Globus pallidus (tissue), 1 donor: ENCODE data around the gene DCST1.

Experiments used
- DNase-seq: peaks from one replicate; pipeline ENCODE4 v3.0.0-alpha.2; 2015; ENCODE audit warnings: low spot score

DCST1 gene

DNA sequence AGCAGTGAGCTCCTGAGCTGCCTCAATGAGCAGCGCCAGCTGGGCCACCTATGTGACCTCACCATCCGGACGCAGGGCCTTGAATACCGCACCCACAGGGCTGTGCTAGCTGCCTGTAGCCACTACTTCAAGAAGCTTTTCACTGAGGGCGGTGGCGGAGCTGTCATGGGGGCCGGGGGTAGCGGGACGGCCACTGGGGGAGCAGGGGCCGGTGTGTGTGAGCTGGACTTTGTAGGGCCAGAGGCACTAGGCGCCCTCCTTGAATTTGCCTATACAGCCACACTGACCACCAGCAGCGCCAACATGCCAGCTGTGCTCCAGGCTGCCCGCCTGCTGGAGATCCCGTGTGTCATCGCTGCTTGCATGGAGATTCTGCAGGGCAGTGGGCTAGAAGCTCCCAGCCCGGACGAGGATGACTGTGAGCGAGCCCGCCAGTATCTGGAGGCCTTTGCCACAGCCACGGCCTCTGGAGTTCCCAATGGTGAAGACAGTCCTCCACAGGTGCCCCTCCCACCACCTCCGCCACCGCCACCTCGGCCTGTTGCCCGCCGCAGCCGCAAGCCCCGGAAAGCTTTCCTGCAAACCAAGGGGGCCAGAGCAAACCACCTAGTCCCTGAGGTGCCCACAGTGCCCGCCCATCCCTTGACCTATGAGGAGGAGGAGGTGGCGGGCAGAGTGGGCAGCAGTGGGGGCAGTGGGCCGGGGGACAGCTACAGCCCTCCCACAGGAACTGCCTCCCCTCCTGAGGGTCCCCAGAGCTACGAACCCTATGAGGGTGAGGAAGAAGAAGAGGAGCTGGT is 18.7 kb upstream of the DCST1 start:
- DNase-seq, result no peak

DNA sequence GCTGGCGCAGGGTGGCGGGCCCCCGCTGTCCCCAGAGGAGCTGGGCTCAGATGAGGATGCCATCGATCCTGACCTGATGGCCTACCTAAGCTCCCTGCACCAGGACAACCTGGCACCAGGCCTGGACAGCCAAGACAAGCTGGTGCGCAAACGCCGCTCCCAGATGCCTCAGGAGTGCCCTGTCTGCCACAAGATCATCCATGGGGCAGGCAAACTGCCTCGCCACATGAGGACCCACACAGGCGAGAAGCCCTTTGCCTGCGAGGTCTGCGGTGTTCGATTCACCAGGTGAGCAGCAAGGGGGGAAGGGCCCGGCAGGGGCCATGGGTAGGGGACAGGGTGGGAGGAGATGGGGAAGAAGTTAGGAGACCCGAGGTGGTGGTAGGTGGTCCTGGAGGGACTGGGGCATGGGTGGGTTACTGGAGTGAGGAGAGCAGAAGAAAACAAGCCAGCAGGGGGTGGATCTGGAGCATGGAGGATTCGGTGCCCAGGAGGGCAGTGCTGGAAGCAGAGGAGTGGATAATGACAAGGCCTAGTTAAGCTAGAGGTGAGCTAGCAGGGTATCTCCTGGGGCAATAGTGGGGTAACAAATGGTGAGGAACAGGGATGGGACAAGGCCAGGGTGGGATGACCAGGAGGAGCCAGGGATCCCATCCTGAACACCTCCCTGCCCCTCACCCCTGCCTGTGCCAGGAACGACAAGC is 17.9 kb upstream of the DCST1 start:
- DNase-seq, result no peak

GRCh38 chr1:155016231-155016831 is 17.3 kb upstream of the DCST1 start:
- DNase-seq, result no peak

- DNase-seq, result peak; percentile 82
Observed at GRCh38 chr1:155017041-155017945, 16.3 kb upstream of the DCST1 start.

GRCh38 chr1:155017946-155018316 is 15.7 kb upstream of the DCST1 start:
- DNase-seq, result no peak

DNA sequence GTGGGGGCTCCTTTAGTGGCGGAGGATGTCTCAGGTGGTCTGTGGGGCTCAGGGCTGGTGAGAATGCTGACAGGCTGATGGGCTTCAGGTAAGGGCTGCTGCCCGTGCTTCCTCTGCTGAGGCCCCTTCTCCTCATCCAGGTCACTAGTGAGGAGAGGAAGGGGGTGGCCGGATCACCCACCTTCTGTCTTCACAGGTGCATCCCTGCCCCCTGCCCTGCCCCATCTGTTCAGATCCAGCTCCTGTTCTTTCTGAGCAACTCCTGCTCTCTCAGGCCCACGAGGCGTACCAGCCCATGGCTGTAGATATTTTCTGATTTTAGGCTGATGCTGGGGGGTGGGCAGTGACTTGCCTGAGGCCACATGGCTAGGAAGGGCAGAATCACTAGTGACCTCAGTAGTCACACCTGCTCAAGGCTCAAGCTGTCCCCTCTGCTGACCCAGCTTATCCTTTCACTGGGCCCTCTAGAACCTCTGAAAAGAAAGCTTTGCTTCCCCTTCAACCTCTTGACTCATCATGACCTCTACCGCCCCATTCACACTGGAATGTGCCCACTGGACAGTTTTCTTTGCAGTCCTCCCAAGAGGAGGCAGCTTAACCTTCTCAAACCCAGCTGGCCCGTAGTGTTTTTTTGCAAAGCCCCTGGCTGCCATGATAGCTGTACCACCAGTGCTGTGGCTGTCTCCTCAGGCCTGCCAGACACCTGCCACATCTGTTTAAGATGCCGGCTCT is 14.8 kb upstream of the DCST1 start:
- DNase-seq, result no peak

DNA sequence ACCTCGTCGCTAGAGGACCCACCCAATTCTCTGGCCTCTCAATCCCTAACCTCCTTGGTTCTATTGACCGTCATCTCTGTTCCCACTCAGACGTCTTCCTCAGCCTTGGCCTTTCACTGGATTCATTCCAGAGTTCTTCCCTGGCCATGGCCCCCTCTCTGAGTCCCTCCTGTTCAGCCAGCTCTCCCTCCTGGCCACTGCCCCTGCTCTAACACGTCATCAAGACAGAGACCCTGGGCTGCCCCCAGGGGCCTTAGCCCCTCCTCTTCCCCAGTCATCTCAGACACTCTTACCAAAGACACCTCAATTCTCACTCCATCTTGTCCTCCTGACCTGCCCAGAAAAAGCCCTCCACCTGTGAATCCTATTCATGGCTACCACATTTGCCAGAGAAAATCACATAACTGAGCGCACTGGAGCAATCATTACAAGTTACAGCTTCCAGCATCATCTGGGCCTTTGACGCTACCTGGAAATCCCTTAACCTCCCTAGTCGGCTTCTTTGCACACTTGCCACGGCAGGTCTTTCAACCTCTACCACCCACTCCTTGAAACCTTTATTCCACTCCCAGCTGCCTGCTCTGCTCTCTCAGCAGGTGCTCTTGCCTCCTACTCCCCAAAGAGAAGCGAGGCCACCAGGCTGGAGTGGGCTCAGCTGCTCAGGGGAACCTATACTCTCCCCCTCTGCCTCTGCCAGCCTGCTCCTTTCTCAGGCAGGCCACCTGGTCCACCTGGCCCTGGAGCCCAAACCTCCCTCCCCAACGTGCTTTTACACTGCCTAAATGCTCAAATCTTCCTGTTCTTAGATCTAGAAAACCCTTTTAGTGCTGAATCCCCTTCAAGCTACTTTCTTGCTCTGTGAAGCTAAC is 14.0 kb upstream of the DCST1 start:
- DNase-seq, result no peak

- no peak for DNase-seq
Observed at GRCh38 chr1:155022136-155022926, 11.3 kb upstream of the DCST1 start.

DNA sequence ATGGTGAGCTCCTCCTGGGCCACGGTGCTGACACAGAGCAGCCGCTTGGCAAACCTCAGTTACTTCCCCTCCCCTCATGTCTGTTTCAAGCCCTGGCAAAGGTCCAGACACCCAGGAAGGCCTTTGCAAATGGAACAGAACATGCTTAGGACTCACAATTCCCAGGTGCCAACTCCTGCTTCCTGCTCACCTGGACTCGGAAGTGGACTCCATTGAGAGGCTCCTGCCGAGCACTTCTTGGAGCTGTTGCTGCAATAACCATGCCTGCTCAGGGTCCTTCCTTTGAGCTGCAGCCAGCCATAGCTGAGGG is 10.7 kb upstream of the DCST1 start:
- DNase-seq, result no peak

DNA sequence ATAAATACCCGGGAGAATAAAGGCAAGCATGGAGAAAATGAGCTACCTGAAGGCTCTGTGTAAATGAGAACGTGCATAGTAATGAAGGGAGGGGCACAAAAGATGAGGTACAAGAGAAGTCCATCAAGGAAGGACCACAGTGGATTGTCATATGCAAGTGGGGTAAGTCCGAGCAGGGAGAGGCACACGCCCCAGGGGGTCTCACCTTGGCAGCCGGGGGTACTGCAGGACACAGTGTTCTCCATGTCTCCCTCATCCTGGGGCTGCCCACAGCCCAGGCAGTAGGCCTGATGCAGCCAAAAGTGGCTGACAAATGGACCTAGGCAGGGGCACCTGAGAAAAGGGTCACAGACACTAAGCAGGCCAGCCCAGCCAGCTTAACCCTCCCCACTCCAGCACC is 10.0 kb upstream of the DCST1 start:
- no peak for DNase-seq

- DNase-seq, result no peak
Observed at GRCh38 chr1:155024315-155024714, 9.3 kb upstream of the DCST1 start.

- no peak for DNase-seq
Observed at GRCh38 chr1:155026154-155026553, 7.5 kb upstream of the DCST1 start.

DNA sequence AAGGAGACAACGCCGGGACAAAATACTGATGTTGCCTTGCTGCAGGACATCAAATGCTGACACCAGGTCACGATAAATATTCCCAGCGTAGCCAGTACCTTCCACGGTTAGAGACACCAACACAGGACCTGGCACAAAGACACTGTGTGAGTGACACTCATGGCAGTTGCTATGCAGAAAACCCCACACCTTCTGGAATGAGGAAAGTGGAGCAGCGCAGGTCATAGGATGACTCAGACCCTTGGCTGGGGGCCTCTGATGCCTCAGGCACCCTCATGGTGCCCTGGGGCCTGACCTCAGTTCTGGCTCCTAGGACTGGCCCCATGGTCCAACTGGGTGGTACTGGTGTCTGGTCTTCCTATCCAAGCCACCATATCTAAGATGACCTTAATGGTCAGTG is 7.0 kb upstream of the DCST1 start:
- DNase-seq, result no peak

DNA sequence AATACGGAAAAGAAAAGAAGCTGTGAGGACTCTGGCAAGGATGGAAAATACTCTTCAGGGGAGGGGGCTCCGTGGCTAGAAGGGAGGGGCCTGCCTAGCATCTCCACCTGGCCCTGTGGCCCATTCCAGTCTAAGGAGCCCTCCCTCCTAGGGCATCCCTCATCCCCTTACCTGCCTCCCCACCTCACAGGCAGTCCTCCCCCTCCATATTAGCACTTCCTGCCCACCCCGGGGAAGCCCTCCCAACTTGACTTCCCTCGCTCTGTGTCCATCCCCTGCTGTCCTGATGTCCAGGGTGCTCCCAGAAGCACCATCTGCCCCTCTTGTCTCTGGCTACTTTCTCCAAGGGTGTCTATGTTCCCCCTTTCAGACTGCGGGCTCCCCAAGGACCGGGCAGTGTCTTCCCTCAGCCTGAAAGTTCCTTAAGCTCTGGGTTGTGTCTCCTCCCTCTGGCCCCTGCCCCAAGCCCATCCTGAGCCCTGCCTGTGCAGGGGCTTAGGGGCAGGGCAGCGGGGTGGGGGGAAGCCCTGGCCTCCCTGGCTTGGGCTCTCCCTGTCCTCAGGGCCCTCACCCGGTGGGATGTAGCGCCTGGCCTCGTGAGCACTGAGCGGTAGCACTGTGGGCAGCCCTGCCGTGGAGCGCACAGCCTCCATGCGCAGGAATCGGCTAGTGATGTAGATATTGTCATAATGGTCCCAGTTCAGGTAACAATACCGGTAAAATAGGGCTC is 3.9 kb upstream of the DCST1 start:
- no peak for DNase-seq

GRCh38 chr1:155030243-155030795 is 3.3 kb upstream of the DCST1 start:
- no peak for DNase-seq

- DNase-seq, result no peak
Observed at GRCh38 chr1:155030899-155031298, 2.7 kb upstream of the DCST1 start.

- DNase-seq, result no peak
Observed at GRCh38 chr1:155032886-155033285, 738 bp upstream of the DCST1 start.

GRCh38 chr1:155034318-155035208 is 939 bp downstream of the DCST1 start:
- no peak for DNase-seq
